Measurements from ENCODE around the gene CCDC7.

GRCh38 chr10:32923134-32923533 is 477.2 kb downstream of the CCDC7 start:
- TF ChIP-seq EZH2 (IDR thresholded peaks at IDR 0.05; ENCODE audit: insufficient read depth, poor library complexity, severe bottlenecking) (no peak), EZH2phosphoT487 (IDR thresholded peaks at IDR 0.05; ENCODE audit: insufficient read depth, low read depth) (no peak)

Data from GM23248 (cell line).